DOHH2 (cell line): ENCODE measurements around the gene ANKS4B.

ENCODE experiments used
- CTCF ChIP-seq: fragments of 200-600 bp; sonication (generic); IDR thresholded peaks from one replicate; pipeline ENCODE4 v1.5.1; 2014; ENCODE audit warnings: antibody characterized with exemption, mild to moderate bottlenecking, low read depth, low read length; ENCODE audit not compliant: poor library complexity, severe bottlenecking
- EZH2phosphoT487 ChIP-seq: fragments of 200-600 bp; sonication (generic); IDR thresholded peaks from 2 replicates; pipeline ENCODE4 v1.6.1; 2017; ENCODE audit warnings: borderline replicate concordance, mild to moderate bottlenecking, antibody characterized with exemption, low read length, moderate library complexity, mixed read lengths

- no peak for TF ChIP-seq CTCF
- no peak for TF ChIP-seq EZH2phosphoT487
Observed at GRCh38 chr16:21222495-21223337, 10.8 kb upstream of the ANKS4B start.
